NCI-H2196 (cell line): ENCODE results near the gene RAC2.

Source experiments
- DNase-seq: peaks from one replicate; lab custom pipeline; 2025; ENCODE audit not compliant: unreplicated experiment; lab: John Stamatoyannopoulos, UW

Gene RAC2

GRCh38 chr22:37192204-37192603 lies 51.9 kb downstream of the RAC2 start:
- no peak for DNase-seq

DNA sequence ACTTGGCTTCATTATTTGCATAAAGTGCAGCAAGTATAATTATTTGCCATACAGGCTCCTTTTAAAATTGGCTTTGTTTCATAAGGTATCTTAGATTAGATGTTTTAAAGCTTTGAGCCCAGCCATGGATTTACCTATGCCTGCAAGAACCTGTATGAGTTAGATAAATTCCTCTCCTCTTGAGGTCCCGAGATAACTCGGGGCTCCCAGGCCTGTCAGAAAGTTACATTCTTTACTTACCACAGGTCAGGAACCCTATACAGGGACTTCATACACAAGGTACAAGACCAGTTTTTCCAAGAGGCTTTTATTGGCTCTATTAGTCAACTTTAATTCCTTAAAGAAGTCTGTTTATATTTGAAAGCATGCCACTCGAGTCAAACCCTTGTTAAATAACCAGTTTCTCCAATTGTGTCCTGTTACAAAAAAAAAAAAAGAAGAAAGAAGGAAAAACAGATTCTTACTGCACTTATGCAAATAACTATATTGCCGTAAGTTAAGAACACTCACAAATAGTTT lies 53.7 kb downstream of the RAC2 start:
- DNase-seq = no peak

DNA sequence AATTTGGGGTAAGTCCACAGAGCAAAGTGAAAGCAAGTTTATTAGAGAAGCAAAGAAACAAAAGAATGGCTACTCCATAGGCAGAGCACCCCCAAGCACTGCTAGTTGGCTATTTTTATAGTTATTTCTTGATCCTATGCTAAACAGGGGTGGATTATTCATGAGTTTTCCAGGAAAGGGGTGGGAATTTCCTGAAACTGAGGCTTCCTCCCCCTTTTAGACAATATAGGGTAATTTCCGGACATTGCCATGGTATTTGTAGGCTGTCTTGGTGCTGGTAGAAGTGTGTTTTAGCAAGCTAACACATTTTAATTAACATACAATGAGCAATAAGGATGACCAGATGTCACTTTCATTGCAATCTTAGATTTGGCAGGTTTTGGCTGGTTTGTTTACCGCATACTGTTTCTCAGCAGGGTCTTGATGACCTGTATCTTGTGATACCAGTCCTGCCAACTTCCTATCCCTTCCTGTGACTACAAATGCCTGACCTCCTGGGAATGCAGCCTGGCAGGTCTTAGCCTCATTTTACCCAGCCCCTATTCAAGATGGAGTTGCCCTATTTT lies 55.1 kb downstream of the RAC2 start:
- DNase-seq = no peak

GRCh38 chr22:37187891-37188761 lies 55.9 kb downstream of the RAC2 start, which contains the start of gene C1QTNF6:
Gene C1QTNF6 (minus strand): TSS chr22:37188247. CDS start chr22:37188213, 34 bp downstream.
- no peak for DNase-seq

DNA sequence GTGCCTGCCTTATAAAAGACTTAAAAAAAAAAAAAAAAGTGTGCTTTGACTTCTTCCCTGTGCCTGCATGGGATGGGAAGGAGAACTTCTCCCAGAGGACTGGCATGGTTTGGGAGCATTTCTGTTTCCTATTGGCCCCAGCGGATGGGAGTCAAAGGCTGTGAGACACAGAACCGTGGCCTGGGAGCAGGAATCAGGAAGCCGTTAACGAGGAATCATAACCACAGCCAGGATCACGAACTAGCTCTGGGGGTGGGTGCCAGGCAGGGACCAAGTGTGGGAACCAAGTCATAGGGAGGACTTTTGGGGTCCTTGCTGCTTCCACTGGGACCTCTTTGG lies 56.5 kb downstream of the RAC2 start:
- no peak for DNase-seq

DNA sequence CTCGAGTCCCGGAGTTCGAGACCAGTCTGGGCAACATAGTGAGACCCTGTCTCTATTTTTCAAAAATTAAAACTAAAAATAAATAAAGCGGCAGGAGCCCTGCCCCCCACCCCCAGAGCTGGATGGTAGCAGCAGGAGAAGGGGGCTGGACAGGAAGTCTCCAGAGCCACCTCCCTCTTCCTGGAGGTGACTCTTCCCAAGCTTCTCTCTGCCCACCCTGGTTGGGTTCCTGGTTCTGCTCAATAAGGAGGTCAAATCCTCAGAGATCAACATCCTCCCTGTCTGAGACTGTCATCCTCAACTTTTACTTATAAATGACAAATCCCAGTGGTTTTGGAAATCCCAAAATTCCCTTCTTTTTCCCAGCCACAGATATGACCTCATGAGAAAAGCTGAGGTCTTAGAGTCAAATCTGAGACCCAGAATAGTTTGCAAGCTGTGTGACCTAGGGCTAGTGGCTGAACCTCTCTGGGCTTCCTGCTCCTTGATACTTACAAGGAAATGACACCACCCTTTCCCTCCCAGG lies 57.0 kb downstream of the RAC2 start:
- no peak for DNase-seq

DNA sequence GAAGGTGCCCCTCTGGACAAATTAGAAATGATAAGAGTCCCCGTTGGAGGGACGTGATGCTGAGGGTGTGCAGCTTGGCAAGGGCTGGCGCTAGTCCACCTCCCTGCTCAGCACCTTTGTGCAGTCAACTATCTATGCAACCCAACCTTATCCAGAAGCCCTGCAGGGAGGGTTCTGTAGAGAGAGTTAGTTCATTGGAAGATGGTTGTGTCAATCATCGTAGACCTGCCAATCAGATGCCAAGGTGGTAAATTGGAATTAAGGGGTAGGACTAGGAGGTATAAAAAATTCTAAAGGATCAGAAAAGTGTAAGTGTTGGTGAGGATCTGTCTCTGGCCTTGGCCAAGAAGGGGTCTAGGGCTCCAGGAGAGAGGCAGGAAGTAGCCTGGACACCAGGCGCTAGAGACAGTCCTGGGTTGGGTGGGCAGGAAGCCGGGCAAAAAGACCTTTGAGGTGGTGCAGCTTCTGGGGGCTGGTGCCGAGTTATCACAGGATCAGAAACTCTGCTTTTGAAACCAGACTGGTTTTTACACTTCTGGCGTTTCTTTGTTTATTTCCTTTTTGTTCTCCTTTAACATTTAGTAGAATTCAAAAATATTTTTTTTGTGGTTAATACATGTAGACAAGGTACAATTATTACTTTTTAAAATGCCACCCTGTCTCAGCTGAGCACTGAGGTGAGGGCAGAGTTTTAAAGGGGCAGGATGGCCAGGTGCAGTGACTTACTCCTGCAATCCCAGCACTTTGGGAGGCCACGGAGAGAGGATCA lies 57.7 kb downstream of the RAC2 start:
- no peak for DNase-seq

GRCh38 chr22:37185646-37186227 lies 58.3 kb downstream of the RAC2 start:
- no peak for DNase-seq

DNA sequence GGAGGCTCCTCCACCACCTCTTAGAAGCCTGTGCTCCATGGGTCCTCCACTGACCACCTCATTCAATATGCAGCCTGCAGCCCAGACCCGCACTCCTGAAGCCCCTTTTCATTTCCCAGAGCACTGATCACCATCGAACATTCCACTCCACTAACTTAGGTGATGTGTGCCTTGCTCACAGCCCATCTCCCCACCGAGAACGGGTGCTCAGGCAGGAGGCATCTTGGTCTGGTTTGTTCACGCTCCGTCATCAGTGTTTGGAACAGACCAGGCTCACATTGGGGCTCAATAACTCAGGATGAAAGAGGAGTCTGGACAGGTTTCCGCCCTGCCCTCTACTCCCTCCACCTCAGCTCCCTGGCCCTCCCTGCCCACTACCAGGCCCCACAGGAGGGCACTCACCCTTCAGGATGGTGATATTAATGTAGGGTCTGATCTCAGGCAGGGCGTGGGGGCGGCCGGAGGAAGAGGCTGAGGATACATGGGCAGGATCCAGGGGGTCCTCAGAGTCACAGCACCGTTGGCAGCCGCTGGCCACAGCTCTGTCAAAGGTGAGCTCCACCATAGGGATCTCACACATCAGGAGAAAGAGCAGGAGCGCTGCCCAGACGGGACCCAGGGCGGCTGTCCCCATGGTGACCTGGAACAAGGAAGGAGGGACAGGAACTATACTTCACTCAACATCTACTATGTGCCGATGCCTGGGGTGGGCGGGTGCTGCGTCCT lies 59.1 kb downstream of the RAC2 start:
- DNase-seq = no peak

DNA sequence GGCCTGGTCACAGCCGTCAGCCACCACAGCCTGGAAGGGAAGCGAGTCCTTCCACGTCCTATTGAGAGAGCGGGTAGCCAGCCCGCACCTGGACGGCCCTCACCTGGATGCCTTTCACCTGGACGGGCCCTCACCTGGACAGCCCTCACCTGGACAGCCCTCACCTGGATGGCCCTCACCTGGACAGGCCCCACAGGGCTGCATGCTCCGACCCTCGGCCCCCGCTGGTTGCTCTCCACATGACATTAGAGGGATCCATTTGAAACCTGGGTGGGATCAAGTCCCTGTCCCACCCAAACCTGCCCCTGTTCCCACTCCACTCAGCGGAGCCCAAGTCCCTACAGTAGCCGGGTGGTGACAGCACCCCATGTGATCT lies 59.7 kb downstream of the RAC2 start:
- DNase-seq = no peak

- no peak for DNase-seq
These were observed 60.4 kb downstream of the RAC2 start for GRCh38 chr22:37183432-37184379.

- DNase-seq = no peak
These were observed 61.2 kb downstream of the RAC2 start for GRCh38 chr22:37182949-37183245.

GRCh38 chr22:37182101-37182948 lies 61.7 kb downstream of the RAC2 start:
- no peak for DNase-seq

DNA sequence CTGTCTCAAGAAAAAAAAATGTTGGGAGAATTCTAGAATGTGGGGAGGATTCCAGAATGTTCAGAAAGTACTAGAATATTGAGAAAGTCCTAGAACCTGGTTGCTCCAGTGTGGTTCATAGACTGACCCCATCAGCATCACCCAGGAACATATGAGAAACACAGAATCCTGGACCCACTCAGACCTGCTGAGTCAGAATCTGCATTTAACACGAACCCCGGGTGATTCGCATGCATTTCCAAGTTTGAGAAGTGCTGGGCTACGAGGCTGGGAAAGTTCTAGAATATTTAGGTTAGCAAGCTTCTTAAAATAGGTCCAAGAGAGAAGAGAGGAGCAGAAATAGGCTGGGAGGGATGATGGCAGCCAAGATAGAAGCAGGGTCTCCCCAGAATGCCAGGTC lies 62.4 kb downstream of the RAC2 start:
- DNase-seq = no peak

DNA sequence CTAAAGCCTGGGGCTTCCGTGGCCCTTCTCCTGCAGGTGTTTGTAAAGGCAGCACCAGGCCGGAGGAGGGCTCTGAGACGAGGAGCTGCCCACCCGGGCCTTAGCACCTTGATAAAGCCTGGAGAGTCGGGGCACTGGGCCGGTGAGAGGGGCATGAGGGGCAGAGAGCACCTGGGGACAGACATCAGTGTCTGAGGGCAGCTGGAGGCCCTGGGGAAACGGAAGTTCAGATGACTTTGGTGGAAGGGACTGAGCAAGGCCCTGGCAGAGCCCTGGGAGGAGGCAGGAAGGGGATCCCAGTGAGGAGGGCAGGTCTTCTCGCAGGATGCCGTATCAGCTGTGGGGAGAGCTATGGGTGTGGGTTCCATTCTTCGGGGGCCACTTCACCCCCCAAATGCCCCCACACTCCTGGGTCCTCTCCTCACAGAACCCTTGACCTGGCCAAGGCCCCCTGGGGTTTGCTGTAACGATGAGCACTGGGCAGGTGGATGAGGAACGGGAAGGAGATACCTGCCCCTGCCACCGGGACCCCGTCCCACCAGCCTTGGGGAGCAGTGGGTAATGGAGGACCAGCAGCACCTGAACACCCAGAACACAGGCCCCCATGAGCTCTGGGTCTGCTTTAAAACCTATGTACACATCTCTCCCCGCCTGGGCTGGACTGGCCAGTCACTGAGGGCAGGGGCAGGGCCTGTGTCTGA lies 63.4 kb downstream of the RAC2 start:
- DNase-seq = no peak

- DNase-seq = no peak
These were observed 64.2 kb downstream of the RAC2 start for GRCh38 chr22:37179622-37180420.

DNA sequence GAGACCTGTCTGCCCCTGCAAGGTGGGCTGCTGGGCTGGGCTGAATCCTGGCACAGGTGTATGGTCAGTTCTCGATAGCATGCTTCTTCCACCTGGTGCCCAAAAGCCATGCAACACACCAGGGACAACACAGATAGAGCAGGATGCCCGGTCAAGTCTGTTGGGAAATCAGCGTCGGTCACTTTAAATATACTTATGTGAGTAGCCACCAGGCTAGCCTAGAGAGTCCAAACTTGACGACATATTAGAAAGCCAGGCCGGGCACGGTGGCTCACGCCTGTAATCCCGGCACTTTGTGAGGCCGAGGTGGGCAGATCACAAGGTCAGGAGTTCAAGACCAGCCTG lies 65.0 kb downstream of the RAC2 start:
- no peak for DNase-seq
